ENCODE data around the gene TPH1.

Gene TPH1

GRCh38 chr11:18046116-18046777 lies at the start of gene TPH1:
Gene TPH1 (minus strand): TSS chr11:18046269. CDS start chr11:18040762, 5,507 bp downstream.
- no peak within 1 kb of the TSS for H3K4me3 ChIP-seq (replicated peaks; ENCODE audit: low read depth, low read length)
- no peak for DNase-seq (ENCODE audit: extremely low read depth, low read depth)
- TF ChIP-seq, protein P1, sequence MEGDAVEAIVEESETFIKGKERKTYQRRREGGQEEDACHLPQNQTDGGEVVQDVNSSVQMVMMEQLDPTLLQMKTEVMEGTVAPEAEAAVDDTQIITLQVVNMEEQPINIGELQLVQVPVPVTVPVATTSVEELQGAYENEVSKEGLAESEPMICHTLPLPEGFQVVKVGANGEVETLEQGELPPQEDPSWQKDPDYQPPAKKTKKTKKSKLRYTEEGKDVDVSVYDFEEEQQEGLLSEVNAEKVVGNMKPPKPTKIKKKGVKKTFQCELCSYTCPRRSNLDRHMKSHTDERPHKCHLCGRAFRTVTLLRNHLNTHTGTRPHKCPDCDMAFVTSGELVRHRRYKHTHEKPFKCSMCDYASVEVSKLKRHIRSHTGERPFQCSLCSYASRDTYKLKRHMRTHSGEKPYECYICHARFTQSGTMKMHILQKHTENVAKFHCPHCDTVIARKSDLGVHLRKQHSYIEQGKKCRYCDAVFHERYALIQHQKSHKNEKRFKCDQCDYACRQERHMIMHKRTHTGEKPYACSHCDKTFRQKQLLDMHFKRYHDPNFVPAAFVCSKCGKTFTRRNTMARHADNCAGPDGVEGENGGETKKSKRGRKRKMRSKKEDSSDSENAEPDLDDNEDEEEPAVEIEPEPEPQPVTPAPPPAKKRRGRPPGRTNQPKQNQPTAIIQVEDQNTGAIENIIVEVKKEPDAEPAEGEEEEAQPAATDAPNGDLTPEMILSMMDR (IDR thresholded peaks at IDR 0.05; ENCODE audit: low read depth, low read length, missing control alignments): no peak

DNA sequence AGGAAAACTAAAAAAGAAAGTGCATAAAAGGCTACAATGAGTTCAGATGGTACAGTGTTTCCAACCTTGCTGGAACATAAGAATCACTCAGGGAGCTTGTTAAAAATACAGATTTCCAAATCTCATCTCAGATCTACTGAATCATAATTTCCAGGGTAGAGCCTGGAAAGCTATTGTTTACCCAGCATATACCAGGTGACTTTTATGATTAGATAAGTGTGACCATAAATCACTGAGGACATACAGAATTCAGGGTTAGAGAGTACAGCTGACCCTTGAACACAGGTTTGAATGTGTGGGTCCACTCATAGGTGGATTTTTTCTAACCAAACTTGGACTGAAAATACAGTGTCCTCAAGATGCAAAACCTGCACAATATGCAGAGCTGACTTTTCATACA lies 47.9 kb upstream of the TPH1 start:
- no peak overlapping the region for H3K4me3 ChIP-seq (replicated peaks; ENCODE audit: low read depth, low read length)
- TF ChIP-seq, protein P1 (IDR thresholded peaks at IDR 0.05; ENCODE audit: low read depth, low read length, missing control alignments): no peak
- DNase-seq (ENCODE audit: extremely low read depth, low read depth): no peak

DNA sequence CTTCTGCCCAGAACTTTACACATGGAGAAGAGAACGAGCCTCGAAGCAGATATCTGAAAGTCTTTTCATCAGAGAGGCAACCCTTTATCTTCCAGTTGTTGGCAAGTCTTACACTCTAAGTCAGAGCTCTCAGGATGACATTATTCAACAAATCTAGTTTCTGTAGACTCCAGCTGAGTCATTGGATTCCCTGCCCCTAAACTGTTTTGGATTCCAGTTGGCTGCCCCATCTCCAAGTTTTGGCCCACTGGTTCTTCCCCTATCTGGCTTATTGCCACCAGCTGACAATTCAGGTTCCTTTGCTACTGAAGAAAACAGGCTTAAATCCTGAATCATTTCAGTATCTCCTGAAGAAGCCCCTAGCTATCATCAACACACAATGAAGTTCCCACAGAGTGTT lies 45.7 kb upstream of the TPH1 start:
- TF ChIP-seq, protein P1 (IDR thresholded peaks at IDR 0.05; ENCODE audit: low read depth, low read length, missing control alignments): no peak
- DNase-seq (ENCODE audit: extremely low read depth, low read depth): no peak
- H3K4me3 ChIP-seq (replicated peaks; ENCODE audit: low read depth, low read length): no peak overlapping the region

DNA sequence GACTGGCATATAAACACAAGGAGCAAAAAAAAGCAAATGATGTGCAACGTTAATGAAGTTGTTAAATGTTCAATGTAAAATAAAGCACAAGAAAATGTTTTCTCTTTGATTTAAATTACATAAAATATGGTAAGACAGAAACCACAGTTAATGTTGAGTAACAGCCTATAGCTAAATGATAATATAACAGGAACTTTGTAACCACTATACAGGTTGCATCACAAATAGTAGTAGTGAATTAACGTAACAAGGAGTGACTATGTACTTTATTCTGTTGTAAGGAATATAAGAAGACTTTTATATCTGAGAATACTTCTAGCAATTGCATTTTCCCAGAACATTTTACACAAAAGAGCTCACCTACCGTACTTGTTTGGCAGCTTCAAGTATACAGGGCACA lies 42.9 kb upstream of the TPH1 start:
- H3K4me3 ChIP-seq (replicated peaks; ENCODE audit: low read depth, low read length): no peak overlapping the region
- no peak for DNase-seq (ENCODE audit: extremely low read depth, low read depth)
- TF ChIP-seq, protein P1 (IDR thresholded peaks at IDR 0.05; ENCODE audit: low read depth, low read length, missing control alignments): no peak

GRCh38 chr11:18088366-18088765 lies 42.3 kb upstream of the TPH1 start:
- DNase-seq (ENCODE audit: extremely low read depth, low read depth): no peak
- TF ChIP-seq, protein P1 (IDR thresholded peaks at IDR 0.05; ENCODE audit: low read depth, low read length, missing control alignments): no peak
- H3K4me3 ChIP-seq (replicated peaks; ENCODE audit: low read depth, low read length): no peak overlapping the region

GRCh38 chr11:18081551-18081950 lies 35.5 kb upstream of the TPH1 start:
- no peak overlapping the region for H3K4me3 ChIP-seq (replicated peaks; ENCODE audit: low read depth, low read length)
- DNase-seq (ENCODE audit: extremely low read depth, low read depth): no peak
- TF ChIP-seq, protein P1 (IDR thresholded peaks at IDR 0.05; ENCODE audit: low read depth, low read length, missing control alignments): no peak

GRCh38 chr11:18080451-18080850 lies 34.4 kb upstream of the TPH1 start:
- no peak for DNase-seq (ENCODE audit: extremely low read depth, low read depth)
- H3K4me3 ChIP-seq (replicated peaks; ENCODE audit: low read depth, low read length): no peak overlapping the region
- TF ChIP-seq, protein P1 (IDR thresholded peaks at IDR 0.05; ENCODE audit: low read depth, low read length, missing control alignments): no peak
